A549 (cell line): ENCODE measurements around the gene NEDD4L. TPM values are rescaled to one million over a fixed set of nuclear protein-coding genes. Genes with fewer than 3 reads are reported as not detected.

ENCODE experiments used
- ATAC-seq, 2 experiments: fragments of 200-7000 bp in 1 of 2; fragments of >200 bp in 1 of 2; cut with Nextera tagmentation in 1 of 2; cut with Tn5 transposase in 1 of 2; 3 replicates each; pipeline versions ENCODE4 v1.8.0 to v1.9.1; 2018 to 2020; ENCODE audit warnings: mild to moderate bottlenecking in 1 of 2, moderate library complexity in 1 of 2
- CTCF ChIA-PET: fragments of 300-600 bp; sonication (Branson Sonifier 250); formaldehyde crosslinking; extraction: SDS; loops from one replicate; lab custom pipeline; 2021; ENCODE audit warnings: antibody characterized with exemption, inconsistent platforms; lab: Yijun Ruan, JAX
- POLR2A ChIA-PET: fragments of 350-600 bp; formaldehyde crosslinking; extraction: SDS; loops from one replicate; lab custom pipeline; 2021; ENCODE audit warnings: antibody characterized with exemption, inconsistent platforms; lab: Yijun Ruan, JAX
- DNase-seq, 2 experiments: peaks; one replicate each; pipeline versions ENCODE4 v3.0.0 to v3.0.0-alpha.2; 2011 to 2016; ENCODE audit warnings: low read depth in 1 of 2, low spot score in 1 of 2
- FAIRE-seq: peaks from 2 replicates; lab custom pipeline; 2011; peaks lifted over from hg19 to GRCh38; lab: Jason Lieb, UNC
- H3K27ac ChIP-seq, 2 experiments: fragments of >200 bp; sonication (Bioruptor Twin); formaldehyde crosslinking; 3 replicates each; pipeline ENCODE4 v1.5.1; 2016 to 2017
- H3K4me1 ChIP-seq: fragments of >200 bp; sonication (Bioruptor Twin); formaldehyde crosslinking; 3 replicates; pipeline ENCODE4 v1.6.1; 2016
- H3K4me2 ChIP-seq: fragments of >200 bp; sonication (Bioruptor Twin); formaldehyde crosslinking; 3 replicates; pipeline ENCODE4 v1.6.1; 2016
- H3K4me3 ChIP-seq: fragments of >200 bp; sonication (Bioruptor Twin); formaldehyde crosslinking; 3 replicates; pipeline ENCODE4 v1.5.1; 2016
- H3K9me3 ChIP-seq: fragments of >200 bp; sonication (Bioruptor Twin); formaldehyde crosslinking; 3 replicates; pipeline ENCODE4 v1.6.1; 2016
- BHLHE40 ChIP-seq: IDR thresholded peaks from 2 replicates; pipeline ENCODE4 v1.6.1; 2012; ENCODE audit warnings: low read depth, low read length, inconsistent platforms
- CBX2 ChIP-seq: fragments of 200-600 bp; sonication (generic); IDR thresholded peaks from 2 replicates; pipeline ENCODE4 v1.6.1; 2016; ENCODE audit warnings: low read depth, mild to moderate bottlenecking, borderline replicate concordance
- CBX8 ChIP-seq: fragments of 200-600 bp; sonication (generic); IDR thresholded peaks from 2 replicates; pipeline ENCODE4 v1.6.1; 2016
- E2F6 ChIP-seq: IDR thresholded peaks from 2 replicates; pipeline ENCODE4 v1.6.1; 2012; ENCODE audit warnings: low read depth, borderline replicate concordance
- EHF ChIP-seq: fragments of 250-450 bp; sonication (Bioruptor Pico); IDR thresholded peaks from 2 replicates; pipeline ENCODE4 v1.5.0; 2020; ENCODE audit warnings: mild to moderate bottlenecking
- ESRRA ChIP-seq: fragments of 150-350 bp; IDR thresholded peaks from 2 replicates; pipeline ENCODE4 v1.6.1; 2014; ENCODE audit warnings: mild to moderate bottlenecking, low read length, borderline replicate concordance
- FOXS1 ChIP-seq: fragments of 250-450 bp; sonication (Bioruptor Pico); IDR thresholded peaks from 2 replicates; pipeline ENCODE4 v1.5.0; 2020; ENCODE audit warnings: mild to moderate bottlenecking, moderate library complexity
- HDAC2 ChIP-seq: fragments of 200-600 bp; sonication (generic); IDR thresholded peaks from 2 replicates; pipeline ENCODE4 v1.6.1; 2016
- HES2 ChIP-seq: fragments of >200 bp; sonication (Bioruptor Twin); formaldehyde crosslinking; IDR thresholded peaks from 2 replicates; pipeline ENCODE4 v1.6.1; 2016
- HMGXB4 ChIP-seq: fragments of 250-450 bp; sonication (Bioruptor Pico); IDR thresholded peaks from 2 replicates; pipeline ENCODE4 v1.5.0; 2021; ENCODE audit warnings: mild to moderate bottlenecking, moderate library complexity, borderline replicate concordance
- HOXA7 ChIP-seq: fragments of 250-450 bp; sonication (Bioruptor Pico); IDR thresholded peaks from 2 replicates; pipeline ENCODE4 v1.5.0; 2020; ENCODE audit warnings: mild to moderate bottlenecking, moderate library complexity
- HOXB13 ChIP-seq: fragments of 250-450 bp; sonication (Bioruptor Pico); IDR thresholded peaks from 2 replicates; pipeline ENCODE4 v1.5.0; 2020; ENCODE audit warnings: low read depth, mild to moderate bottlenecking, moderate library complexity
- JUNB ChIP-seq: fragments of >200 bp; sonication (Bioruptor Twin); formaldehyde crosslinking; IDR thresholded peaks from 2 replicates; pipeline ENCODE4 v1.6.1; 2016
- KDM1A ChIP-seq: fragments of 200-600 bp; sonication (generic); IDR thresholded peaks from 2 replicates; pipeline ENCODE4 v1.6.1; 2016; ENCODE audit warnings: low read depth, mild to moderate bottlenecking
- NFE2L2 ChIP-seq: fragments of 150-350 bp; conservative IDR thresholded peaks from 2 replicates; pipeline ENCODE4 v1.6.1; 2014; ENCODE audit warnings: low read length
- POLR2A ChIP-seq: IDR thresholded peaks from 2 replicates; pipeline ENCODE4 v1.6.1; 2012; ENCODE audit warnings: mild to moderate bottlenecking, low read length
- RAD21 ChIP-seq, 2 experiments: fragments of >200 bp in 1 of 2; sonication (Bioruptor Twin) in 1 of 2; formaldehyde crosslinking in 1 of 2; IDR thresholded peaks in 1 of 2; conservative IDR thresholded peaks in 1 of 2; 2 replicates in 1 of 2; 3 replicates in 1 of 2; pipeline ENCODE4 v1.6.1; 2012 to 2018; ENCODE audit warnings: inconsistent platforms in 1 of 2
- RCOR1 ChIP-seq: fragments of 150-350 bp; IDR thresholded peaks from 2 replicates; pipeline ENCODE4 v1.6.1; 2014; ENCODE audit warnings: antibody characterized with exemption, low read length, low read depth
- RFX5 ChIP-seq: fragments of 450-650 bp; IDR thresholded peaks from 2 replicates; pipeline ENCODE4 v1.7.1; 2014; ENCODE audit warnings: antibody characterized with exemption, mild to moderate bottlenecking, moderate library complexity
- SMC3 ChIP-seq: fragments of >200 bp; sonication (Bioruptor Twin); formaldehyde crosslinking; IDR thresholded peaks from 3 replicates; pipeline ENCODE4 v1.6.1; 2018; ENCODE audit warnings: inconsistent platforms
- SREBF2 ChIP-seq: fragments of 450-650 bp; IDR thresholded peaks from 2 replicates; pipeline ENCODE4 v1.6.1; 2014; ENCODE audit warnings: mild to moderate bottlenecking, moderate library complexity
- USF2 ChIP-seq: fragments of 450-650 bp; IDR thresholded peaks from 2 replicates; pipeline ENCODE4 v1.6.1; 2014; ENCODE audit warnings: antibody characterized with exemption
- ZC3H11A ChIP-seq: fragments of 450-650 bp; IDR thresholded peaks from 2 replicates; pipeline ENCODE4 v1.6.1; 2014; ENCODE audit warnings: antibody characterized with exemption, mild to moderate bottlenecking
- ZFP36 ChIP-seq: fragments of 450-650 bp; IDR thresholded peaks from 2 replicates; pipeline ENCODE4 v1.6.1; 2014; ENCODE audit warnings: borderline replicate concordance; ENCODE audit not compliant: partially characterized antibody
- ZNF302 ChIP-seq: fragments of 250-450 bp; sonication (Bioruptor Pico); IDR thresholded peaks from 2 replicates; pipeline ENCODE4 v1.9.0; 2021; ENCODE audit warnings: inconsistent platforms, mild to moderate bottlenecking, moderate library complexity
- WGBS: methylation state at CpG from one replicate; pipeline ENCODE4 v1.1.6; 2017; ENCODE audit errors: missing lambda C conversion rate; 5-methylcytosine and 5-hydroxymethylcytosine counted together
- polyA plus RNA-seq, 4 experiments: library from polyadenylated mRNA; depleted of rRNA in 3 of 4; stranded (reverse); fragments of >200 nt; fragmentation: RNase III in 1 of 4; extraction: RNeasy Plus Mini Kit Qiagen cat#74134 plus additional on column Dnase treatment in 1 of 4; gene quantifications; 2 replicates in 3 of 4; 3 replicates in 1 of 4; pipeline ENCODE4 v1.2.3, GENCODE V29; 2011 to 2017

Gene NEDD4L
- polyA plus RNA-seq, 2 of the 4 experiments (the other 2 are of a cell fraction) = 18.0 to 36.5 TPM

GRCh38 chr18:58113337-58113736, 69.3 kb downstream of the NEDD4L start:
- 94% methylated on average over 3 of the region's 3 CpGs for WGBS
- TF ChIP-seq USF2 (no peak), HMGXB4 (CRISPR knock-in tag) (no peak), EHF (CRISPR knock-in tag) (no peak), BHLHE40 (no peak), POLR2A (no peak), HDAC2 (no peak)
- DNase-seq = no peak
- Histone ChIP-seq H3K27ac (no peak overlapping the region), H3K4me1 (peaks cover 17% of the 10 kb centered on the region), H3K9me3 (no peaks in the 10 kb centered on the region), H3K4me2 (no peak overlapping the region), H3K4me3 (no peak overlapping the region)
- FAIRE-seq = no peak
- ATAC-seq = no peak
- CTCF ChIA-PET = interaction anchor here (0.8 to 5.5 kb wide), 3 partner anchors 8 to 70 kb away, joined by 3 to 30 read pairs (median 3); partner anchors contain the start of gene NEDD4L
- POLR2A ChIA-PET = no interaction called here

- H3K4me3 ChIP-seq = no peak overlapping the region
- ChIA-PET CTCF (no interaction called here), POLR2A (no interaction called here)
- 97% methylated on average over 6 of the region's 6 CpGs for WGBS
- DNase-seq (no peak), FAIRE-seq (no peak), ATAC-seq (no peak)
- H3K4me2 ChIP-seq = no peak overlapping the region
- H3K27ac ChIP-seq = no peak overlapping the region
- H3K9me3 ChIP-seq = no peaks in the 10 kb centered on the region
- TF ChIP-seq ZFP36 (no peak), ZNF302 (CRISPR knock-in tag) (no peak), ESRRA (no peak), NFE2L2 (no peak), RFX5 (no peak), E2F6 (no peak)
- peaks cover 27% of the 10 kb centered on the region for H3K4me1 ChIP-seq
Measured at GRCh38 chr18:58114766-58115165, 70.7 kb downstream of the NEDD4L start.

GRCh38 chr18:58116818-58117217, 72.8 kb downstream of the NEDD4L start:
- FAIRE-seq (no peak), ATAC-seq (no peak), DNase-seq (no peak)
- TF ChIP-seq HES2 = no peak
- no peak for TF ChIP-seq JUNB
- no peak for TF ChIP-seq RCOR1
- TF ChIP-seq RAD21 (conservative IDR thresholded peaks at IDR 0.05 in 1 of 2, IDR thresholded peaks at IDR 0.05 in 1 of 2) = no peak
- TF ChIP-seq HOXB13 (CRISPR knock-in tag) = no peak
- TF ChIP-seq SREBF2 = no peak
- no peak for TF ChIP-seq KDM1A
- no peak for TF ChIP-seq CBX8
- no peak for TF ChIP-seq HOXA7 (CRISPR knock-in tag)
- no peak for TF ChIP-seq FOXS1 (CRISPR knock-in tag)
- TF ChIP-seq HMGXB4 (CRISPR knock-in tag) = no peak
- no peak for TF ChIP-seq CBX2
- no peak for TF ChIP-seq ZC3H11A
- TF ChIP-seq SMC3 = no peak
- ChIA-PET CTCF (interaction anchor here (1.2 to 1.5 kb wide), 2 partner anchors 73 to 75 kb away, joined by 3 to 6 read pairs; partner anchors contain the start of gene NEDD4L), POLR2A (no interaction called here)
- H3K9me3 ChIP-seq = no peaks in the 10 kb centered on the region
- H3K4me2 ChIP-seq = no peak overlapping the region
- H3K4me1 ChIP-seq = peaks cover 27% of the 10 kb centered on the region
- peak overlapping the region; percentile 1 to 24; a peak in 1 of 6 replicates for H3K27ac ChIP-seq
- 69% methylated on average over 3 of the region's 4 CpGs for WGBS
- H3K4me3 ChIP-seq = no peak overlapping the region
